Measurements from ENCODE around the gene BIN1. TPM values are rescaled to one million over a fixed set of nuclear protein-coding genes. Genes with fewer than 3 reads are reported as not detected.

Gene BIN1
- total RNA-seq, 1 experiment from 2014 or later: 34.1 TPM

GRCh38 chr2:127129937-127130336 is 23.0 kb upstream of the BIN1 start:
- Histone ChIP-seq H3K9me3 (ENCODE audit: low read depth, low read length, poor library complexity, severe bottlenecking) (no peaks in the 10 kb centered on the region), H3K4me3 (ENCODE audit: low read depth, low read length, poor library complexity, severe bottlenecking) (no peak overlapping the region), H3K27ac (ENCODE audit: low read depth, low read length, poor library complexity, severe bottlenecking) (no peak overlapping the region), H3K4me1 (ENCODE audit: insufficient read depth, low read length, poor library complexity, severe bottlenecking) (no peaks in the 10 kb centered on the region), H3K36me3 (ENCODE audit: insufficient read depth, low read length, poor library complexity, severe bottlenecking) (no peaks in the 10 kb centered on the region), H3K27me3 (replicated peaks; ENCODE audit: insufficient read depth, low read depth, low read length, poor library complexity) (no peaks in the 10 kb centered on the region)
- ChIA-PET CTCF (no interaction called here), POLR2A (ENCODE audit: low non-redundant PET) (no interaction called here)
- intact Hi-C loops (cut with micrococcal nuclease; ENCODE audit: unreplicated experiment): no loop called here
- BruUV-seq (replicated peaks): no TSS peak
- TF ChIP-seq CTCF (conservative IDR thresholded peaks at IDR 0.05; ENCODE audit: low read depth, low read length): no peak
- TF ChIP-seq EZH2 (IDR thresholded peaks at IDR 0.05; ENCODE audit: borderline replicate concordance, low read depth, low read length, poor library complexity, severe bottlenecking): no peak
- no peak for DNase-seq (ENCODE audit: low spot score)

GRCh38 chr2:127128445-127128904 is 21.5 kb upstream of the BIN1 start:
- peak; percentile 49 for DNase-seq (ENCODE audit: low spot score)
- intact Hi-C loops (cut with micrococcal nuclease; ENCODE audit: unreplicated experiment): no loop called here
- no peak overlapping the region for H3K4me3 ChIP-seq (ENCODE audit: low read depth, low read length, poor library complexity, severe bottlenecking)
- ChIA-PET CTCF (no interaction called here), POLR2A (ENCODE audit: low non-redundant PET) (no interaction called here)
- H3K27ac ChIP-seq (ENCODE audit: low read depth, low read length, poor library complexity, severe bottlenecking): no peak overlapping the region
- H3K36me3 ChIP-seq (ENCODE audit: insufficient read depth, low read length, poor library complexity, severe bottlenecking): no peaks in the 10 kb centered on the region
- no TSS peak for BruUV-seq (replicated peaks)
- H3K4me1 ChIP-seq (ENCODE audit: insufficient read depth, low read length, poor library complexity, severe bottlenecking): no peaks in the 10 kb centered on the region
- H3K9me3 ChIP-seq (ENCODE audit: low read depth, low read length, poor library complexity, severe bottlenecking): no peaks in the 10 kb centered on the region
- no peaks in the 10 kb centered on the region for H3K27me3 ChIP-seq (replicated peaks; ENCODE audit: insufficient read depth, low read depth, low read length, poor library complexity)
- TF ChIP-seq CTCF (conservative IDR thresholded peaks at IDR 0.05; ENCODE audit: low read depth, low read length): no peak
- no peak for TF ChIP-seq EZH2 (IDR thresholded peaks at IDR 0.05; ENCODE audit: borderline replicate concordance, low read depth, low read length, poor library complexity, severe bottlenecking)

GRCh38 chr2:127125821-127126220 is 18.9 kb upstream of the BIN1 start:
- ChIA-PET CTCF (no interaction called here), POLR2A (ENCODE audit: low non-redundant PET) (no interaction called here)
- no peak for DNase-seq (ENCODE audit: low spot score)
- Histone ChIP-seq H3K4me3 (ENCODE audit: low read depth, low read length, poor library complexity, severe bottlenecking) (no peak overlapping the region), H3K4me1 (ENCODE audit: insufficient read depth, low read length, poor library complexity, severe bottlenecking) (no peaks in the 10 kb centered on the region), H3K9me3 (ENCODE audit: low read depth, low read length, poor library complexity, severe bottlenecking) (no peaks in the 10 kb centered on the region), H3K27ac (ENCODE audit: low read depth, low read length, poor library complexity, severe bottlenecking) (no peak overlapping the region), H3K36me3 (ENCODE audit: insufficient read depth, low read length, poor library complexity, severe bottlenecking) (no peaks in the 10 kb centered on the region), H3K27me3 (replicated peaks; ENCODE audit: insufficient read depth, low read depth, low read length, poor library complexity) (no peaks in the 10 kb centered on the region)
- intact Hi-C loops (cut with micrococcal nuclease; ENCODE audit: unreplicated experiment): no loop called here
- TF ChIP-seq EZH2 (IDR thresholded peaks at IDR 0.05; ENCODE audit: borderline replicate concordance, low read depth, low read length, poor library complexity, severe bottlenecking) (no peak), CTCF (conservative IDR thresholded peaks at IDR 0.05; ENCODE audit: low read depth, low read length) (no peak)
- BruUV-seq (replicated peaks): no TSS peak

All from A673 (cell line).